ENCODE measurements around the gene CALM3. TPM values are rescaled to one million over a fixed set of nuclear protein-coding genes. Genes with fewer than 3 reads are reported as not detected.

Gene CALM3
- total and polyA plus RNA-seq, 2 of the 4 experiments (the other 2 are of a cell fraction) = 91.6 to 501 TPM

DNA sequence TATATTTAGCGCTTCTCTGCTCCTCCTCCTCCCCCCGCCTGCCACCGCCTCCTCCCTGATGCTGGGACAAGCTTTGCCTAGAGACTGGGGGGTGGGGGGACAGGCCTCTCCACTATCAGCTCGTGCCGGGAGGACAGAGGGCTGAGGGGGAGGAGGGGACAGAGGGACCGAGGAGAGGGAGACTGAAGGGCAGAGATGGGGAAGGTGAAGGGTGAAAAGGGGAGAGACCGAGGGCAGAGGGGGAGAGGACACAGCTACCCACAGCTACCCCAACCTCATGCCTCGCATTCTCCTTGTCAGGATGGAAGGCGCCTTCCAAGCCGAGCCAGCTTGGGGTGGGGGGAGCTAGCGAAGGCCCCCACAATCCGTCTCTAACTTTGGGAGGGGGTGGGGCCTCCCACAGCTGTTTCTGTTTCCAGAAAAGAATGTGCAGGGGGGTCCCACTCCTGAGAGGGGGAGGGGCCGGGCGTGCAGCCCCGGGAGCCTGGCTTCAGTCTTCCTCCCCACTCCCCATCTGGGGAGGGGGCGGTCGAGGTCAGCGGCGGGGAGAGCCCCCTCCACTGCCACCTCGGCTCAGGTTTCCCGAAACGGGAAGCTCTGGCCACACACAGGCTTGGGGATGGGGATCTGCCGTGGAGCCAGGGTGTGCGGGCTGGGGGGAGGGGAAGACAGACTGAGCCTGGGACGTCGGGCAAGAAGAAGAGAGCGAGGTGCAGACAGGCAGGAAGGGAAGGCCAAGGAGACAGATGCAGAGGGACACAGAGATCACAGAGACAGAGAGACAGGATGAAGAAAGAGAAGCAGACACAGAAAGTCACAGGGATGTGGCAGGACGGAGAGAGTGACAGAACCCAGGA, 58.2 kb downstream of the CALM3 start:
- Histone ChIP-seq H3K9ac (ENCODE audit: low read depth, low read length) (peak overlapping the region; percentile 58), H2AK9ac (replicated peaks; ENCODE audit: low read depth, low read length, poor library complexity) (peak overlapping the region; percentile 95), H2BK15ac (ENCODE audit: low read depth, low read length) (peak overlapping the region; percentile 15; the same call in 2 of the 3 replicates), H3K79me1 (ENCODE audit: low read depth in 1 of 2, low read length in 2 of 2) (peaks cover 0 to 14% of the 10 kb centered on the region in 2 experiments; a peak in 1 of 4 replicates), H3K4me3 (ENCODE audit: insufficient read depth, low read depth, low read length) (peak overlapping the region; percentile 64), H4K20me1 (ENCODE audit: insufficient read depth, low read length) (no peaks in the 10 kb centered on the region), H3K27me3 (ENCODE audit: control insufficient read depth, insufficient read depth, low read length) (no peaks in the 10 kb centered on the region; the same call in 1 of the 2 replicates), H3K36me3 (ENCODE audit: control insufficient read depth, insufficient read depth, low read length) (no peaks in the 10 kb centered on the region), H3K4me1 (ENCODE audit: control insufficient read depth, insufficient read depth, low read length) (peaks cover 4% of the 10 kb centered on the region), H3K9me3 (ENCODE audit: control insufficient read depth, insufficient read depth, low read length) (no peaks in the 10 kb centered on the region), H3K23ac (ENCODE audit: low read depth, low read length) (peak overlapping the region; percentile 95), H2BK5ac (ENCODE audit: low read depth, low read length, poor library complexity, severe bottlenecking) (no peak overlapping the region), H4K8ac (ENCODE audit: low read depth in 2 of 2, low read length in 2 of 2) (peak overlapping the region; percentile 46 to 77; a peak in 3 of 4 replicates), H2AK5ac (ENCODE audit: low read depth, low read length) (peak overlapping the region; percentile 50), H3K27ac (ENCODE audit: insufficient read depth, low read length) (peak overlapping the region; percentile 20), H3K18ac (ENCODE audit: low read depth, low read length) (peak overlapping the region; percentile 26), H3K4ac (ENCODE audit: low read depth, low read length) (peak overlapping the region; percentile 67), H2BK20ac (ENCODE audit: low read depth, low read length) (peak overlapping the region; percentile 81; the same call in 1 of the 2 replicates), H2BK120ac (ENCODE audit: low read depth, low read length) (peak overlapping the region; percentile 44; the same call in 1 of the 2 replicates), H4K5ac (ENCODE audit: low read depth, low read length) (peak overlapping the region; percentile 19), H4K91ac (ENCODE audit: insufficient read depth, low read depth, low read length) (peak overlapping the region; percentile 60; the same call in 1 of the 2 replicates), H3K4me2 (ENCODE audit: low read depth, low read length) (peak overlapping the region; percentile 83), H2AFZ (replicated peaks; ENCODE audit: low read length, poor library complexity) (peak overlapping the region; percentile 91), H3K9me1 (ENCODE audit: insufficient read depth, low read length) (no peaks in the 10 kb centered on the region), H3K56ac (ENCODE audit: extremely low read depth, insufficient read depth, low read length) (no peak overlapping the region), H3K14ac (replicated peaks; ENCODE audit: low read depth, low read length) (peak overlapping the region; percentile 77)
- intact Hi-C loops (cut with micrococcal nuclease) (loop anchor here (5.0 kb wide), 1 partner anchor 117 kb away; no protein-coding TSS in a partner anchor), in situ Hi-C loops (cut with MboI; ENCODE audit: low sequenced_read_pairs) (loop anchor here (5.0 to 10.0 kb wide), 2 partner anchors 47 to 125 kb away; no protein-coding TSS in a partner anchor), dilution Hi-C loops (cut with HindIII; ENCODE audit: low sequenced_read_pairs, unreplicated experiment) (no loop called here)
- CTCF ChIA-PET = interaction anchor here (1.5 kb wide), 1 partner anchor 42 kb away, joined by 4 read pairs; no protein-coding TSS in a partner anchor
- 0% methylated on average over 4 of the region's 28 CpGs; no CpG with 5 or more reads in 1 of the 2 experiments for WGBS, 2 experiments (ENCODE audit: extremely low coverage in 2 of 2, insufficient read length in 1 of 2)
- DNase-seq (no peak), ATAC-seq (ENCODE audit: low read depth) (no peak)
- POLR2A ChIA-PET (ENCODE audit: unreplicated experiment) = interaction anchor here (0.7 kb wide), 1 partner anchor 530 kb away, joined by 14 read pairs; no protein-coding TSS in a partner anchor
- BruUV-seq (replicated peaks) = no TSS peak
- no peak for TF ChIP-seq CHD1 (IDR thresholded peaks at IDR 0.05; ENCODE audit: low read depth, low read length)
- TF ChIP-seq CEBPB (IDR thresholded peaks at IDR 0.05; ENCODE audit: low read depth, low read length) = no peak
- no peak for TF ChIP-seq SMC3 (IDR thresholded peaks at IDR 0.05; ENCODE audit: low read depth, low read length)
- no peak for TF ChIP-seq NFE2L2 (IDR thresholded peaks at IDR 0.05; ENCODE audit: low read depth, low read length)
- no peak for TF ChIP-seq USF2 (IDR thresholded peaks at IDR 0.05; ENCODE audit: low read depth, low read length)
- TF ChIP-seq MAFK (IDR thresholded peaks at IDR 0.05; ENCODE audit: low read depth, low read length) = no peak
- TF ChIP-seq BHLHE40 (IDR thresholded peaks at IDR 0.05; ENCODE audit: low read depth, low read length) = no peak; the same call in 1 of the 2 replicates
- no peak for TF ChIP-seq RCOR1 (IDR thresholded peaks at IDR 0.05; ENCODE audit: insufficient replicate concordance, low read length)
- no peak for TF ChIP-seq CTCF (conservative IDR thresholded peaks at IDR 0.05; ENCODE audit: low read depth, low read length)
- no peak for TF ChIP-seq POLR2A (IDR thresholded peaks at IDR 0.05; ENCODE audit: low read depth, low read length)
- no peak for TF ChIP-seq ELK1 (IDR thresholded peaks at IDR 0.05; ENCODE audit: borderline replicate concordance, low read depth, low read length)
- no peak for TF ChIP-seq RAD21 (IDR thresholded peaks at IDR 0.05; ENCODE audit: low read length)
- no peak for TF ChIP-seq MAZ (IDR thresholded peaks at IDR 0.05; ENCODE audit: borderline replicate concordance, low read depth, low read length)

All from IMR-90 (cell line).